ENCODE data around the gene PIK3AP1. TPM values are rescaled to one million over a fixed set of nuclear protein-coding genes. Genes with fewer than 3 reads are reported as not detected.
"Not testable (repeated sequence)": the region's sequence is repeated elsewhere in the genome, so short reads cannot be mapped to it uniquely, and the experiment has no call there.

Gene PIK3AP1
- total RNA-seq, 4 donors from 2014 or later = 1.7 to 10.6 (median 8.4) TPM

- no peak for DNase-seq
- no peaks in the 10 kb centered on the region for H3K9me3 ChIP-seq
- TF ChIP-seq CTCF (IDR thresholded peaks at IDR 0.05) (no peak), POLR2A (IDR thresholded peaks at IDR 0.05) (no peak)
- H3K36me3 ChIP-seq = no peaks in the 10 kb centered on the region
- no peak overlapping the region for H3K27ac ChIP-seq
- H3K27me3 ChIP-seq = no peaks in the 10 kb centered on the region
- no peaks in the 10 kb centered on the region for H3K4me1 ChIP-seq
- H3K4me3 ChIP-seq = no peak overlapping the region
- intact Hi-C loops (cut with DNase I; ENCODE audit: low total_unique reads) = no loop called here
Measured at GRCh38 chr10:96747734-96748550, 27.6 kb upstream of the PIK3AP1 start.

GRCh38 chr10:96746503-96746902, 26.2 kb upstream of the PIK3AP1 start:
- Histone ChIP-seq H3K27ac (no peak overlapping the region), H3K9me3 (no peaks in the 10 kb centered on the region), H3K27me3 (no peaks in the 10 kb centered on the region), H3K36me3 (no peaks in the 10 kb centered on the region), H3K4me3 (no peak overlapping the region), H3K4me1 (no peaks in the 10 kb centered on the region)
- no peak for TF ChIP-seq CTCF (IDR thresholded peaks at IDR 0.05)
- TF ChIP-seq POLR2A (IDR thresholded peaks at IDR 0.05) = no peak
- no peak for DNase-seq
- intact Hi-C loops (cut with DNase I; ENCODE audit: low total_unique reads) = no loop called here

- Histone ChIP-seq H3K27ac (no peak overlapping the region), H3K9me3 (no peaks in the 10 kb centered on the region), H3K36me3 (no peaks in the 10 kb centered on the region), H3K4me1 (no peaks in the 10 kb centered on the region), H3K27me3 (no peaks in the 10 kb centered on the region), H3K4me3 (no peak overlapping the region)
- DNase-seq = no peak
- intact Hi-C loops (cut with DNase I; ENCODE audit: low total_unique reads) = no loop called here
- no peak for TF ChIP-seq CTCF (IDR thresholded peaks at IDR 0.05)
- no peak for TF ChIP-seq POLR2A (IDR thresholded peaks at IDR 0.05)
Measured at GRCh38 chr10:96745950-96746349, 25.6 kb upstream of the PIK3AP1 start.

- Histone ChIP-seq H3K27ac (no peak overlapping the region), H3K4me1 (no peaks in the 10 kb centered on the region), H3K9me3 (no peaks in the 10 kb centered on the region), H3K36me3 (no peaks in the 10 kb centered on the region), H3K4me3 (no peak overlapping the region), H3K27me3 (no peaks in the 10 kb centered on the region)
- intact Hi-C loops (cut with DNase I; ENCODE audit: low total_unique reads) = no loop called here
- TF ChIP-seq POLR2A (IDR thresholded peaks at IDR 0.05) (no peak), CTCF (IDR thresholded peaks at IDR 0.05) (no peak)
- no peak for DNase-seq
Measured at GRCh38 chr10:96743988-96744585, 23.8 kb upstream of the PIK3AP1 start.

GRCh38 chr10:96741557-96741956, 21.2 kb upstream of the PIK3AP1 start:
- H3K4me1 ChIP-seq; intact Hi-C loops (cut with DNase I; ENCODE audit: low total_unique reads); H3K27ac ChIP-seq; H3K9me3 ChIP-seq; H3K4me3 ChIP-seq; H3K36me3 ChIP-seq; DNase-seq; H3K27me3 ChIP-seq: not testable (repeated sequence)

Measured in uterus (tissue), 4 donors.